HTERT RPE-1 (cell line): ENCODE measurements around the gene MACO1.
"Not testable (repeated sequence)": the region's sequence is repeated elsewhere in the genome, so short reads cannot be mapped to it uniquely, and the experiment has no call there.

Source experiments
- in situ Hi-C: fragments of 300-500 bp; cut with MboI; formaldehyde crosslinking; loops from 4 replicates; pipeline ENCODE4 v1.14.3; 2020; ENCODE audit warnings: low sequenced_read_pairs

Gene MACO1

DNA sequence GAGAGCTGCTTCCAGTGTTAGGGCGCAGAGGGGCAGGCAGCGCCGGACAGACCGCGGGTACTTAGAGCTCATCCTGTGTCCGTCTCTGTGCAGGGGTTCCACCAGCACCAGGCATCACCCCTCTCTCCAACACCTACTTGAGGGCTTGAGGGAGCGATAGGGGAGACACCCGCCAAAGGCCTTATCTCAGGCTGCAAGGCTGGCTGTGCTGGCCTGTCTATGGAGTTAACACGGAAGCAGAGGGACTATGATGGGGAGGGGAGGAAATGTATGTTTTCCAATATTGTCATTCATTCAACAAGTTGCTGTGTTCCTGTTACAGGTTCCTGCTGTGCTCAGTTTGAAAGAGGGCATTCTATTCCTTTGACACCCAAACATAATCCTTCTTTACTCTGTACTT is 10.0 kb upstream of the MACO1 start, which contains the start of gene RHCE:
RHCE (minus strand) TSS at position 111 of the 400 bp plus-strand sequence; CDS start at position 72, 39 bp downstream.
- in situ Hi-C loops: not testable (repeated sequence)

DNA sequence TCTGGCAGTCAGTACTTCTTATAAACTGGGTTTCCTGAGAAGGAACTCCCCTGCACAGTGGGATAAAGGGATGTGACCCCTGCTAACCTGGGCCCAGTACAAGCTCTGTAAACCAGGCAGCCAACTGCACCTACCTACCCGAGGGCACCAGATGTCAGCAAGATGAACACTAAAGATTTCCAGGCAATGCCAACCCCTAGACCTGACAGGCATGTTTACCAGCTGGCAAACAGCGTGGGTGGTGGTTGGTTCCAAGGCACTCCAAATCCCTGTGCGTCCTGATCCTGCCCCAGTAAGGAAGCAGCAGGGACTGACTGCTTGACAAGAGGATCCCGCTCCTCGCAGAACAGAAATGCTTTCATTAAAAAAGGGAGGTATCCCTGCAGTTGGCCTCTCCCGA is 7.5 kb upstream of the MACO1 start:
- in situ Hi-C loops: not testable (repeated sequence)

DNA sequence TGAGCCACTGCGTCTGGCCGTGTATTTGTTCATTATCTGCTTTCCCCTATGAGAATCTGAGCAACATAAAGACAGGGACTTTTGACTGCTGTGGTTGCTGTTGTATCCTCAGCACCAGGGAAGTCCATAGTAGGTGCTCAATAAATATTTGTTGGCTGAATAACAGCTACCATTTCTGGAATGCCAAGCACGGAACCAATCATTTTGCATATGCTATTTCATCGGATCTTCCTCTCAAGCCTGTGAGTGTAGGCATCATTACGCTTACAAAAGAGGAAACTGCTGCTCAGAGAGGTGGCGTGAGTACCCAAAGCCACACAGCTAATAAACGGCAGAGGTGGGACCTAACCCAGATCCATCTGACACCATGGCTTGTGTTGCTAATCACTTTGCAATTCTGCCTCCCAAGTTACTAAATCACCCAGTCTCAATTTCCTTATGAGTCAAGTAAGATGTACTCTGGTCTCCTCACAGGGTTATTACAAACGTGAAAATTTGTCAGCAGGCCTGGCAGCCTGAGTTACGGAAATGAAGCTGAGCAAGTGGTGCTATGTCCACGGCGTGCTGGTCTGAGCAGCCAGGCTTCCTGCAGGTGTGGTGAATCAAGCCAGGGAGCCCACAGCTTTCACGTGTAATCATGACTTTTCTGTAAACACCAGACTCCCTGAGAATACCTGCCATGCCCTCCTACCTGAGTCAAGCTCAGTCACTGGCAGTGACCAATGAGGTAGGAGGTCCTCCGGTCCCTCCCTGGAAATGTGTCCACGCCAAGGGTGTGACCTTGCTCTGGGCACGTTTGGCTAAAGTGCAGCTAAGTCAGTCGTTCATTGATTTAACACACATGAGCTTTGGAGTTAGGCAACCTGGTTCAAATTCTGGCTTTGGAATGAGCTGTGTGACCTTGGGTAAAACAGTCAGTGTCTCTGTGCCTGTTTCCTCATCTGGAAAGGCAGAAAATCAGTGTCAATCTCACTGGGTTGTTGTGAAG is 5.3 kb upstream of the MACO1 start:
- in situ Hi-C loops: no loop called here

GRCh38 chr1:25427696-25428095 is 3.0 kb upstream of the MACO1 start:
- in situ Hi-C loops: no loop called here

DNA sequence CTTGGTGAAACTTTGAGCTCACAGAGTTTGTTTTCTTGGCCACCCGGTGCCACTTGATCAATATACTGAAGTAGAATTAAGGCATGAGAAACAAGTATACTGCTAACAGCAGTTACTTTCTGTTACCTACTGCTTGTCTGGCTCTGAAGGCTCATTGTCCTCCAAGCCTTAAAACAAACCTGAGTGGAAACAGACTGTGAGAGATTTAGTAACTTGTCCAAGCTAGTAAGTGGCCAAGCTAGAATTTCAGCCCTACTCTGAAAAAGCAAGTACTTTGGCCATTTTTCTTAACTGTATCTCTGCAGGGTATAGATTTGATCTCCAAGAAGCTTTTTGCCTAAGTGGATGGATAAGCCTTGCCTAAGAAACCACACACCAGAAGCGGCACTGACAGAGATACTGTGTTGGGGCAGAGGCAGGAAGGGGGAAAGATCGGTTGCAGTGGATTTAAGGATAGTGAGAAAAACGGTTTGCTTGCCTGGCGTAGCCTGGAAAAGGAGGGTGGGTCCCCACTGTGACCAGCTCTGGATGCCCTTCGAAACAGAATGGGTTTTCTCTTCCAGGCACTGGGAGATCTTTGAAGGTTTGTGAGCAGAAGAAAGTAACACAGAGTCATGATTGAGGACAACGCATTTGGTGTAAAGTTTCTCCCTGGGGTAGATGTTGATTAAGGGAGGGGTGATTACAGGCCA is 2.1 kb upstream of the MACO1 start:
- in situ Hi-C loops: no loop called here

DNA sequence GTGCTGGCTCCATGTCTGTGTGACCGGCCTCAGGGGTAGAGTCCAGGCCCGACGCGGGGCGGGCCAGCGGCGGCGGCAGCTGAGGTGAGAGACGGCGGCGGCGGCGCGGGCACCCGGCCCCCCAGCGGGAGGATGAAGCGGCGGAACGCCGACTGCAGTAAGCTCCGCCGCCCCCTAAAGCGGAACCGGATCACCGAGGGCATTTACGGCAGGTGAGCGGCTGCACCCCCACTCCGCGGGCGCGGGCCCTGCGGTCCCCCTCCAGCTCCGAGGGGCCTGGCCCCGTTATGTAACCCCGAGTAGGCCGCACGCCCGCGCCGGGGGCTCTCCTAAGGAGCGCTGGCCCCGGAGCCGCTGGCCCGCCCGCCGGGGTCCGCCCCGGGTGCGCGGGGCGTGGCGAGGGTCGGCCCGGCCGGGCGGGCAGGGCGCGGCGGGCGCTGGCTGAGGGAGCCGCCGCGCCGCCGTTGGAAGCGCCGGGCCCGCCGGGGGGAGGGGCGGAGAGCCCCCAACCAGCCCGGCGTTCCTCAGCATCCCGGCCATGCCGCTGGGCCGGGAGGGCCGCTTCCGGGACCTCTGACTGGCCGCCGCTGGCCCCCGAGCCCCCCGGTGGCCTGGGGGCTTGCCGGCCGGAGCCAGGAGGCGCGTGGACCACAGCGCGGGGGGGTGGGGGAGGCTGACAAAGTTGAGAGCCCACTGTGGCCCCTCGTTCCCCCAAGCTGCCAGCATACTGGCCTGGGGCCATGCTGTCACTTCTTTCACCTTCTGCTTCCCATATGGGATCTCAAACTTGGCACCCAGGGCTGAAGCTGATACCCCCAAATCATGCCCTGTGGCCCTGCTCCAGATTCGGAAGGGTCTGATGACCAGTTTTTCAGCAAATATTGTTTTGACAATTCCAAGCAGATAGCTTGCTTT is 527 bp downstream of the MACO1 start:
- in situ Hi-C loops: no loop called here

GRCh38 chr1:25431955-25432719 is 1.4 kb downstream of the MACO1 start:
- in situ Hi-C loops: no loop called here

GRCh38 chr1:25432749-25433388 is 2.2 kb downstream of the MACO1 start:
- in situ Hi-C loops: no loop called here

- in situ Hi-C loops: no loop called here
These were observed 2.9 kb downstream of the MACO1 start for GRCh38 chr1:25433389-25434186.

DNA sequence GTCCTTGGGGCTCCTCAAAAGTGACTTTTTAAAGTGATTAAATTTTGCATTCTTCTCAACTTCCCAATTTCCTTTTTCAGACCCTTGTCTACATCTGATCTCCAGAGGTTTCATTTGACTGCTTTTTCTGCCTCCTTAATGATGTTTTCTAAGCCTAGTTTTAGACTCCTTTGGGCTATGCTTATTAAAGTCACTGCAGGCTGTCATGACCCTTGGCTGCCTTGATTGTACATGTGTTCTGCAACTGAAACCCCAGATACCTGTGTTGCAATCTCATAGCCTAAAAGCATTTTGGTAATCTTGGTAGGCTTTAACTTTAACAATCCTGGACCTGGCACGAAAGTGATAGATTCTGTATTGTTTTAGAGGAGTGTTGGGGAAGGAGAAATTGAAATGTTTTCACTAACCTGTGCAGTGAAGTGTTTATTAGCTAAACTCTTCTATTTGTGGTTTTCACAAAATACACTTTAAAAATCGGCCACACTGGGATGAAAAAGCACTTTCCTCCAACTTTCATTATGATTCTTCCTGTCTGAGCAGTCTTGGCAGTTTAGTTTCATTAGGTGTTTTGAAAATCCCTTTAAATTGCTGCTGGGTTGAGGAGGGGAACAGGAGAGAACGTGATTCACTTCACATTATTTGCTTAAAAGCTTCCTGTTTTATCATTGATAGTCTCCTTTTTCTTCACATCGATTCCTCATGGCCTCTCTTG is 4.9 kb downstream of the MACO1 start:
- in situ Hi-C loops: no loop called here

DNA sequence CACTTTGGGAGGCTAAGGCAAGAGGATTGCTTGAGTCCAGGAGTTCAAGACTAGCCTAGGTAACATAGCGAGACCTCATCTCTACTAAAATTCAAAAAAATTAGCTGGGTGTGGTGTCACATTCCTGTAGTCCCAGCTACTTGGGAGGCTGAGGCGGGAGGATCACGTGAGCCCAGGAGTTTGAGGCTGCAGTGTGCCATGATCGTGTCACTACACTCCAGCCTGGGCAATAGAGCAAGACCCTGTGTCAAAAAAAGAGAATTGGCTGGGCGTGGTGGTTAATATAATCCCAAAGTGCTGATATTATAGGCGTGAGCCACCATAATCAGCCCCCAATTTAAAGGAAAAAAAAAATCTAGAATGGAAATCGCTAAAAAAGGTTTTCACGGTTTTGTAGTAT is 7.0 kb downstream of the MACO1 start:
- in situ Hi-C loops: no loop called here

GRCh38 chr1:25439287-25439686 is 8.6 kb downstream of the MACO1 start:
- in situ Hi-C loops: no loop called here

DNA sequence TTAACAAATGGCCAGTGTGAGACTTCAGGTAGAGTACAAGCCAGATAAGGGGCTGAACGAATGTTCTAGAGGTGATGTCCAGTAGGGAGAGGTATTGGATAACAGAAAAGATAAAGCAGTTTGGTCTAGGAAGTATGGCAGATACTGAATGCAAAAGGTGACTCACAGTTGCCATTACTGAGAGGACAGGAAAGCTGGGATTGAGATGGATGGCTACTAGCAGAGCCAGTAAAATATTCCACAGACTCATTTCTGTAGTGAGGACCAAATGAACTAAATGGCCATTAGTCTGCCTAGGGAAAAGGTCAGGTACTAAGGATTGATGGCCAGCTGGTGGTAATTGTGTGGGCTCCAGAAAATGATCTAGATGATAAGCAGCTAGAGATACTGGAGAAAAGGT is 11.5 kb downstream of the MACO1 start:
- in situ Hi-C loops: no loop called here

DNA sequence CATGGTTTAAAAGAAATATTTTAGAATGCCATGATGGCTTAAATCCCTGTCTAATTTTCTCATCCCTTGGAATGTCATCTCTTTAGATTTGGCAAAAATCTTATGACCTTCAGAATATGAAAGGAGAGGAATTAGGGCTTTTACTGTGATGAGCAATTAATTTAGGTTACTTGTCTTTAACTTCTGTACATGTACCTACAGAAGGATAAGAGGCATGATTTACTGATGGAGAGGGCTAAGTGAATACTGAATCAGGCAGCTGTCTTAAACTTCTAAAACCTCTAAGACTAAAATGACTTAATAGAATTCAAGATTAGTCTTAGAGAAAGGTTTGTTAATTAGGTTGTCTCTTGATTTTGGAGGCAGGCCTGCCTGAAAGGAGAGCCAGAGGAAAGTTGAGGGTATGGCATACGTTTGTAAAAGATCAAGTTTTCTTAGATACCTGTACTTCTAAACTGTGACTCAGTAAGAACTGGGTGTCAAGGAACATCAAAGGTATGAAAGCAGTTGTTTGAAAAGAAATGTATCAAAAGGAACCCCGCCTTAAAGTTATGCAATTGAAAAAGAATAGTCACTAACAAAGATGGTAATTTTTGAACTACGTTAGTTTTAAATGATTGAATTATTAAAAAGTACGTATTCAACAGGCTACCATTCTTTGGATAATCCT is 12.5 kb downstream of the MACO1 start:
- in situ Hi-C loops: no loop called here

DNA sequence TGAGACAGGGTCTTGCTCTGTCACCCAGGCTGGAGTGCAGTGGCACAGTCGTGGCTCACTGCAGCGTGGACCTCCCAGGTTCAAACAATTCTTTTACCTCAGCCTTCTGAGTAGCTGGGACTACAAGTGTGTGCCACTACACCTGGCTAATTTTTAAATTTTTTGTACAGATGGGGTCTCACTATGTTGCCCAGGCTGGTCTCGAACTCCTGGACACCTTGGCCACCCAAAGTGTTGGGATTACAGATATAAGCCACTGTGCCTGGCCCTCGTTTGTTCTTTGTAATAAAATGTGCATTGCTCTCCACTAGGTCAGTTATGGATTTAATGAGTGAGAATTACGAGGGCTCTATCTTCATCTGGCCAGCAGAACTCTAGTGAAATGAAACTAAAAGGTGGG is 13.9 kb downstream of the MACO1 start:
- in situ Hi-C loops: not testable (repeated sequence)

- in situ Hi-C loops: no loop called here
These were observed 15.4 kb downstream of the MACO1 start for GRCh38 chr1:25445993-25446538.

DNA sequence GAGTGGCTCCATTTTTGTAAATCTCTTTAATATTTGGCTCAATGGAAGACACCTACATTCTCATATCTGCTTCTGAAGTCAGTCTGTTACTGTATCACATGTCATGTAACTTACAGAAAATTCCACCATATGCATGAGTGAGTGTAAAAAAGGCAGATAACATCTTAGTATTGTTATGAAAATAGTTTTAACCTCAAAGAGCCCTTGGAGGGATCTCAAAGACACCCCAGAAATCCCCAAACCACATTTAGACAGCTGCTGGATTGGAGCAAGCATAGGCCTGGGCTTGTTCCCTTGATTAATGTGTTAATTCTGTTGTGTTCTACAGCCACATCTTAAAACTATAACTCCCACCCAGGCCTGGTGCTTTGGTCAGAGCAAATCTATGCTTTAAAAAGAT is 16.9 kb downstream of the MACO1 start:
- in situ Hi-C loops: no loop called here
